CD4-positive, CD25-positive, alpha-beta regulatory T cell (primary cell): ENCODE data around the gene CDH13. TPM values are rescaled to one million over a fixed set of nuclear protein-coding genes. Genes with fewer than 3 reads are reported as not detected.

Source experiments
- ATAC-seq, 2 donors: fragments of 150-1000 bp; cut with Tn5 transposase; one replicate each; pipeline ENCODE4 v1.10.0; 2021; ENCODE audit warnings: low read depth in 2 of 2, moderate number of reproducible peaks in 2 of 2, moderate library complexity in 1 of 2
- DNase-seq, 3 donors: peaks; one replicate each; pipeline versions ENCODE4 v3.0.0 to v3.0.0-alpha.2; 2012 to 2022; ENCODE audit warnings: mixed read lengths in 1 of 3
- H3K27ac ChIP-seq: one replicate; pipeline ENCODE4 v1.7.0; 2013; ENCODE audit warnings: mild to moderate bottlenecking, low read length; ENCODE audit not compliant: insufficient read depth, poor library complexity, severe bottlenecking
- H3K27me3 ChIP-seq: one replicate; pipeline ENCODE4 v1.7.0; 2013; ENCODE audit warnings: low read length; ENCODE audit not compliant: control insufficient read depth, insufficient read depth
- H3K36me3 ChIP-seq: one replicate; pipeline ENCODE4 v1.7.0; 2013; ENCODE audit warnings: mild to moderate bottlenecking, low read length, moderate library complexity; ENCODE audit not compliant: control insufficient read depth, insufficient read depth
- H3K4me1 ChIP-seq: 2 replicates; pipeline ENCODE4 v1.7.0; 2013; ENCODE audit warnings: mild to moderate bottlenecking, low read length; ENCODE audit not compliant: insufficient read depth, control insufficient read depth, poor library complexity, severe bottlenecking
- H3K4me3 ChIP-seq: one replicate; pipeline ENCODE4 v1.7.0; 2013; ENCODE audit warnings: low read depth, mild to moderate bottlenecking, low read length, moderate library complexity
- H3K9me3 ChIP-seq, 2 experiments: 1 replicate in 1 of 2; 2 replicates in 1 of 2; pipeline ENCODE4 v1.7.0; 2013; ENCODE audit warnings: low read length in 2 of 2, mild to moderate bottlenecking in 1 of 2, moderate library complexity in 1 of 2; ENCODE audit not compliant: control insufficient read depth in 2 of 2
- H3K27ac Mint-ChIP-seq, 3 donors: one replicate each; pipeline ENCODE4 v1.8.0; 2020 to 2022; ENCODE audit warnings: mild to moderate bottlenecking in 3 of 3, mixed read lengths in 3 of 3, moderate library complexity in 2 of 3
- H3K27me3 Mint-ChIP-seq: one replicate; pipeline ENCODE4 v1.8.0; 2022; ENCODE audit warnings: mild to moderate bottlenecking, mixed read lengths
- H3K36me3 Mint-ChIP-seq: one replicate; pipeline ENCODE4 v1.8.0; 2020; ENCODE audit warnings: mixed read lengths
- H3K4me1 Mint-ChIP-seq, 4 donors: one replicate each; pipeline ENCODE4 v1.8.0; 2020 to 2022; ENCODE audit warnings: mixed read lengths in 4 of 4, mild to moderate bottlenecking in 1 of 4
- H3K4me3 Mint-ChIP-seq, 4 donors: one replicate each; pipeline ENCODE4 v1.8.0; 2020 to 2022; ENCODE audit warnings: mild to moderate bottlenecking in 4 of 4, mixed read lengths in 4 of 4, moderate library complexity in 3 of 4
- H3K9me3 Mint-ChIP-seq, 7 donors: one replicate each; pipeline ENCODE4 v1.8.0; 2020 to 2022; ENCODE audit warnings: mixed read lengths in 7 of 7, mild to moderate bottlenecking in 3 of 7, moderate library complexity in 2 of 7
- polyA plus RNA-seq, 4 donors: library from polyadenylated mRNA; unstranded; fragments of 300-500 nt; fragmentation: Illumina TruSeq; gene quantifications; one replicate each; pipeline ENCODE4 v1.2.3, GENCODE V29; 2021
- total RNA-seq: library from RNA; stranded (reverse); gene quantifications from one replicate; pipeline ENCODE4 v1.2.3, GENCODE V29; 2022

Gene CDH13
- total and polyA plus RNA-seq, 5 donors from 2014 or later, result not detected

DNA sequence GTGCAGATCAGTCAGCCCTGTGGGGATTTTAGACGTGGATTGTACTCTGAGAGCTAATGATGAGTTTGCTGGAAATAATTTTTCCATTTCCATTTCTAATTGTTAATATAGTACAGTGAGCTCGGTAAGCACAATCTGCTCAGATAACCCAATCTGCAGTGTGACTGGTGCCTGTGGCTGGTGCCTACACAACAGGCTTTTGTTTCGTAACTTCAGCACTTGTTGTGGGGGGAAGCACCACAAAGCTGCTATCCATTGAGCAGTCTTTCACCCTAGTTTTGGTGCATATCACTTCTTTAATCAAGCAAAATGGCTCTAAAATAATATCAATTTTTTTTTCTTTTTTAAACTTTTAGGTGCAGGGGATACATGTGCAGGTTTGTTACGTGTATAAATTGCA is 646.1 kb downstream of the CDH13 start:
- no peak overlapping the region for H3K4me3 Mint-ChIP-seq
- H3K4me1 Mint-ChIP-seq, result no peaks in the 10 kb centered on the region
- ATAC-seq (no peak), DNase-seq (no peak)
- H3K27ac Mint-ChIP-seq, result no peak overlapping the region
- no peaks in the 10 kb centered on the region for H3K36me3 Mint-ChIP-seq
- H3K27me3 Mint-ChIP-seq, result peaks cover 4% of the 10 kb centered on the region
- no peak overlapping the region for H3K4me3 ChIP-seq
- no peaks in the 10 kb centered on the region for H3K4me1 ChIP-seq
- H3K9me3 Mint-ChIP-seq, result peaks cover 0 to 2% (median 0%) of the 10 kb centered on the region in 7 donors
- no peaks in the 10 kb centered on the region for H3K36me3 ChIP-seq
- H3K27ac ChIP-seq, result no peak overlapping the region
- no peaks in the 10 kb centered on the region for H3K27me3 ChIP-seq
- H3K9me3 ChIP-seq, result no peaks in the 10 kb centered on the region

DNA sequence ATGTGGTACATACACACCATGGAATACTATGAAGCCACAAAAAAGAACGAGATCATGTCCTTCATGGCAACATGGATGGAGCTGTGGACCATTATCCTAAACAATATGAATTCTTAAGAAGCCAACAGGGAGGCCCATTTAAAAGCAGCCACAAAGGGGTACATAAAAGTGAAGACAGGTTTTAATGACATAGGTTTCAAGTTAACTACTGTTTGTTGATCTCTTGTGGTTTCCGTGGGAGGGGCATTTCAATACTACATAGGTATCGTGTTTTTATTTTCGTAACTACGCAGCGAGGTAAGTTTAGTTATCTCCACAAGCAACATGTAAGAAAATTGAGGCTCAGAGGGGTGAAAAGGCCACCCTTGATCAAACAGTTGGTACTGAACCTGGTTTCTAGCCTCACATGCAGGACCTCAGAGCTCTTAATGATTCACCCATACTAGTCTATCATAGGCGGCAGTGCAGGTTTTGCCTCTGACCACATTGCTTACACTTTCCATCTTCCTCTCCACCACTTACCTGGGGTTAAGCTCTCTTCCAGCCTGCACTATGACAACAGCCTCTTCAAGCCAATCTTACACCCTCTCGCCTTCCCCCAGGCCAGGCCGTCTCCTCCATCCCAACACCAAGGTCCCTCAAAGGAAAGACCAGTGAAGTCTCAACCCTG is 646.9 kb downstream of the CDH13 start:
- H3K4me1 ChIP-seq, result no peaks in the 10 kb centered on the region
- H3K4me3 ChIP-seq, result no peak overlapping the region
- no peaks in the 10 kb centered on the region for H3K9me3 ChIP-seq
- Mint-ChIP-seq H3K4me1 (no peaks in the 10 kb centered on the region), H3K27ac (peak overlapping the region in 1 of 3 donors; percentile 74), H3K4me3 (no peak overlapping the region), H3K27me3 (peaks cover 4% of the 10 kb centered on the region), H3K9me3 (peaks cover 0 to 2% (median 0%) of the 10 kb centered on the region in 7 donors), H3K36me3 (no peaks in the 10 kb centered on the region)
- H3K27ac ChIP-seq, result no peak overlapping the region
- H3K27me3 ChIP-seq, result no peaks in the 10 kb centered on the region
- DNase-seq, result no peak
- no peak for ATAC-seq
- H3K36me3 ChIP-seq, result no peaks in the 10 kb centered on the region

DNA sequence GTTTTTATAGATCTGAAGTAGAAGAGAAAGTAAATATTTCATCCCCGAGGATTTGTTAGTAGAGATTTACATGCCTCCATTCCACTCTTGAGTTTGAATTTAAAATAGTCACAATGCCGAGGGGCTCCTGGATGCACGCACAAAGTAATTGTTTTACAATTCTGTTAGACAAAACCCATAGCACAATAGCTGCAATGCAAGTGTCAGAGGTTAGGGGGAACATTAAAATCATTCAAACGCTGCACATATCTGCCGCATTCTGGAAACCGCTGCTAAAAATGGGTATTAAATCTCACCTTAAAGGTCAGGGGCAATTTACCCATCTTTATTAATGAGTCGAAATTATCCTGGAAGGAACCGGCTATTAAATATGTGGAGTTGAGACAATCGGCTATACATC is 652.5 kb downstream of the CDH13 start:
- Histone ChIP-seq H3K36me3 (no peaks in the 10 kb centered on the region), H3K4me1 (no peaks in the 10 kb centered on the region), H3K27ac (no peak overlapping the region), H3K4me3 (no peak overlapping the region), H3K9me3 (no peaks in the 10 kb centered on the region), H3K27me3 (no peaks in the 10 kb centered on the region)
- H3K9me3 Mint-ChIP-seq, result peaks cover 0 to 2% (median 0%) of the 10 kb centered on the region in 7 donors
- H3K4me3 Mint-ChIP-seq, result no peak overlapping the region
- no peak overlapping the region for H3K27ac Mint-ChIP-seq
- no peaks in the 10 kb centered on the region for H3K36me3 Mint-ChIP-seq
- ATAC-seq (no peak), DNase-seq (no peak)
- H3K27me3 Mint-ChIP-seq, result no peaks in the 10 kb centered on the region
- no peaks in the 10 kb centered on the region for H3K4me1 Mint-ChIP-seq

GRCh38 chr16:83285921-83286320 is 659.2 kb downstream of the CDH13 start:
- no peak overlapping the region for H3K4me3 ChIP-seq
- H3K9me3 ChIP-seq, result no peaks in the 10 kb centered on the region
- no peaks in the 10 kb centered on the region for H3K27me3 Mint-ChIP-seq
- H3K4me3 Mint-ChIP-seq, result no peak overlapping the region
- H3K4me1 Mint-ChIP-seq, result no peaks in the 10 kb centered on the region
- H3K36me3 ChIP-seq, result no peaks in the 10 kb centered on the region
- no peak overlapping the region for H3K27ac ChIP-seq
- ATAC-seq, result no peak
- H3K9me3 Mint-ChIP-seq, result peaks cover 0 to 1% (median 0%) of the 10 kb centered on the region in 7 donors
- no peaks in the 10 kb centered on the region for H3K4me1 ChIP-seq
- no peak overlapping the region for H3K27ac Mint-ChIP-seq
- DNase-seq, result no peak
- H3K27me3 ChIP-seq, result no peaks in the 10 kb centered on the region
- H3K36me3 Mint-ChIP-seq, result no peaks in the 10 kb centered on the region

DNA sequence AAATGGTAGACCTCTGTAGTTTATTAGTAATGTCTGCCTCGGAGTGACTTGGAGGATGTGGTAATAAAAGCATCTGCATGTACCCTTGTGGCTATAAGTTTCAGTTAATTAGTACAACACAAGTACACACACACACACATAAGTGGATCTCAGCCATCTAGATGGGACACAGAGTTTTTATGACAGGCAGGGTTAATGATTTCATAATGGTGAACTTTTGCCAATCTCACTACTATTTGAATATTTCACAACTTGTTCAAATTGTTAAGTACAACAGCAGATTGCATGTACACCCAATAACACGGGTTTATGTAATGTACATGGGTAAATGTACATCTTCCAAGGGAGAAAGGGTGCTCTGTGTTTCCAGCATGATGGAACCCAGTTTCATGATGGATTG is 669.7 kb downstream of the CDH13 start:
- Mint-ChIP-seq H3K4me1 (no peaks in the 10 kb centered on the region), H3K27me3 (no peaks in the 10 kb centered on the region), H3K9me3 (peaks cover 0 to 5% (median 0%) of the 10 kb centered on the region in 7 donors), H3K36me3 (no peaks in the 10 kb centered on the region), H3K27ac (no peak overlapping the region), H3K4me3 (no peak overlapping the region)
- Histone ChIP-seq H3K4me3 (no peak overlapping the region), H3K27ac (no peak overlapping the region), H3K36me3 (no peaks in the 10 kb centered on the region), H3K4me1 (no peaks in the 10 kb centered on the region), H3K27me3 (no peaks in the 10 kb centered on the region), H3K9me3 (no peaks in the 10 kb centered on the region)
- DNase-seq (no peak), ATAC-seq (no peak)

- Mint-ChIP-seq H3K36me3 (no peaks in the 10 kb centered on the region), H3K27ac (no peak overlapping the region), H3K27me3 (no peaks in the 10 kb centered on the region)
These were observed 671.8 kb downstream of the CDH13 start for GRCh38 chr16:83298541-83298940.

DNA sequence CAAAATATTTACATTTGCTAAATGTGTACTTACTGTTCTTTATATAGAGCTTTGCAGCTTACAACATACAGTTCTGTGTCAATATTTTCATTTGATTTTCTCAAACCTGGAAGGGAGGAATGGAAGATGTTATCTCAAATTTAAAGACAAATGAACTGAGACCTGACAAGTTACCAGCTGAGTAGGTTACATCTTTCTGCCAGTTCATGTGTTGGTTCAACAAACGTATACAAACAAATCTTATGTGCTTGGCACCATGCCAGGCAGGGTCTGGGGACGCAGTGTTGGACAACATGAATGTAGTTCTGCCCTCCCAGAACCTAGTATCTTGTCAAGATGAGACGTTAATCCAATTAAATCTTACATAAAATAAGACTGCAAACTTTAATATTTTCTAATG is 673.6 kb downstream of the CDH13 start:
- H3K9me3 ChIP-seq, result no peaks in the 10 kb centered on the region
- no peak for ATAC-seq
- Mint-ChIP-seq H3K4me1 (no peaks in the 10 kb centered on the region), H3K27me3 (no peaks in the 10 kb centered on the region), H3K9me3 (peaks cover 0 to 13% (median 0%) of the 10 kb centered on the region in 7 donors), H3K4me3 (no peak overlapping the region), H3K36me3 (no peaks in the 10 kb centered on the region), H3K27ac (no peak overlapping the region)
- no peaks in the 10 kb centered on the region for H3K27me3 ChIP-seq
- no peaks in the 10 kb centered on the region for H3K4me1 ChIP-seq
- no peak for DNase-seq
- H3K36me3 ChIP-seq, result no peaks in the 10 kb centered on the region
- no peak overlapping the region for H3K27ac ChIP-seq
- H3K4me3 ChIP-seq, result no peak overlapping the region

More at GRCh38 chr16:83298541-83298940, 671.8 kb downstream of the CDH13 start:
- Histone ChIP-seq H3K4me1 (no peaks in the 10 kb centered on the region), H3K9me3 (no peaks in the 10 kb centered on the region), H3K27me3 (no peaks in the 10 kb centered on the region), H3K4me3 (no peak overlapping the region), H3K36me3 (no peaks in the 10 kb centered on the region), H3K27ac (no peak overlapping the region)
- peaks cover 0 to 13% (median 0%) of the 10 kb centered on the region in 7 donors for H3K9me3 Mint-ChIP-seq
- no peak overlapping the region for H3K4me3 Mint-ChIP-seq
- ATAC-seq (no peak), DNase-seq (no peak)
- no peaks in the 10 kb centered on the region for H3K4me1 Mint-ChIP-seq

DNA sequence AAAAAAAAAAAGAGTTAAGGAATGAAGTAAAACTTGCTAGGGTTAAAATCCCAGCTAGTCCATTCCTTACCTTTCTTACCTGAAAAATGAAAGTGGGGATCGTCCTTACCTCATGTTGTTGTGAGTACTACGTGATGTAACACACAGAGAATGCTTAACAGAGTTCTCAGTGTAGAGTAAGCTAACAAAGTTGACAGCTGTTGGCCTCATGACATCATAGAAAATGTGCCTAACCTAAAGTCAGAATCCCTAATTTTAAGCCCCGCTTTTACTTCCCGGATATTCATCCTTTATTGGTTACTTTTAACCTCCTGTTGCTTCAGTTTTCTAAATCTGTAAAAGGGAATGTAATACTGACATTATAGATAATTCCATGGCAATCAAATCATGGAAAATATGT is 675.2 kb downstream of the CDH13 start:
- no peak overlapping the region for H3K27ac ChIP-seq
- no peak for DNase-seq
- no peaks in the 10 kb centered on the region for H3K36me3 Mint-ChIP-seq
- no peak overlapping the region for H3K4me3 Mint-ChIP-seq
- H3K9me3 ChIP-seq, result no peaks in the 10 kb centered on the region
- no peaks in the 10 kb centered on the region for H3K27me3 ChIP-seq
- H3K4me1 Mint-ChIP-seq, result no peaks in the 10 kb centered on the region
- no peak for ATAC-seq
- H3K4me3 ChIP-seq, result no peak overlapping the region
- no peak overlapping the region for H3K27ac Mint-ChIP-seq
- peaks cover 0 to 9% (median 0%) of the 10 kb centered on the region in 7 donors for H3K9me3 Mint-ChIP-seq
- no peaks in the 10 kb centered on the region for H3K4me1 ChIP-seq
- no peaks in the 10 kb centered on the region for H3K36me3 ChIP-seq
- no peaks in the 10 kb centered on the region for H3K27me3 Mint-ChIP-seq
